A549 (cell line): ENCODE results near the gene AR. TPM values are rescaled to one million over a fixed set of nuclear protein-coding genes. Genes with fewer than 3 reads are reported as not detected.

Experiments used
- ATAC-seq, 2 experiments: fragments of 200-7000 bp in 1 of 2; fragments of >200 bp in 1 of 2; cut with Nextera tagmentation in 1 of 2; cut with Tn5 transposase in 1 of 2; 3 replicates each; pipeline versions ENCODE4 v1.8.0 to v1.9.1; 2018 to 2020; ENCODE audit warnings: mild to moderate bottlenecking in 1 of 2, moderate library complexity in 1 of 2
- CTCF ChIA-PET: fragments of 300-600 bp; sonication (Branson Sonifier 250); formaldehyde crosslinking; extraction: SDS; loops from one replicate; lab custom pipeline; 2021; ENCODE audit warnings: antibody characterized with exemption, inconsistent platforms; lab: Yijun Ruan, JAX
- POLR2A ChIA-PET: fragments of 350-600 bp; formaldehyde crosslinking; extraction: SDS; loops from one replicate; lab custom pipeline; 2021; ENCODE audit warnings: antibody characterized with exemption, inconsistent platforms; lab: Yijun Ruan, JAX
- DNase-seq, 2 experiments: peaks; one replicate each; pipeline versions ENCODE4 v3.0.0 to v3.0.0-alpha.2; 2011 to 2016; ENCODE audit warnings: low read depth in 1 of 2, low spot score in 1 of 2
- FAIRE-seq: peaks from 2 replicates; lab custom pipeline; 2011; peaks lifted over from hg19 to GRCh38; lab: Jason Lieb, UNC
- H3K27ac ChIP-seq, 2 experiments: fragments of >200 bp; sonication (Bioruptor Twin); formaldehyde crosslinking; 3 replicates each; pipeline ENCODE4 v1.5.1; 2016 to 2017
- H3K4me1 ChIP-seq: fragments of >200 bp; sonication (Bioruptor Twin); formaldehyde crosslinking; 3 replicates; pipeline ENCODE4 v1.6.1; 2016
- H3K4me2 ChIP-seq: fragments of >200 bp; sonication (Bioruptor Twin); formaldehyde crosslinking; 3 replicates; pipeline ENCODE4 v1.6.1; 2016
- H3K4me3 ChIP-seq: fragments of >200 bp; sonication (Bioruptor Twin); formaldehyde crosslinking; 3 replicates; pipeline ENCODE4 v1.5.1; 2016
- H3K9me3 ChIP-seq: fragments of >200 bp; sonication (Bioruptor Twin); formaldehyde crosslinking; 3 replicates; pipeline ENCODE4 v1.6.1; 2016
- BCL3 ChIP-seq: fragments of >200 bp; sonication (Bioruptor Twin); formaldehyde crosslinking; IDR thresholded peaks from 3 replicates; pipeline ENCODE4 v1.6.1; 2016
- BHLHE40 ChIP-seq: IDR thresholded peaks from 2 replicates; pipeline ENCODE4 v1.6.1; 2012; ENCODE audit warnings: low read depth, low read length, inconsistent platforms
- CBX2 ChIP-seq: fragments of 200-600 bp; sonication (generic); IDR thresholded peaks from 2 replicates; pipeline ENCODE4 v1.6.1; 2016; ENCODE audit warnings: low read depth, mild to moderate bottlenecking, borderline replicate concordance
- CBX8 ChIP-seq: fragments of 200-600 bp; sonication (generic); IDR thresholded peaks from 2 replicates; pipeline ENCODE4 v1.6.1; 2016
- CEBPB ChIP-seq, 2 experiments: fragments of >200 bp in 1 of 2; sonication (Bioruptor Twin) in 1 of 2; formaldehyde crosslinking in 1 of 2; IDR thresholded peaks; 2 replicates each; pipeline ENCODE4 v1.6.1; 2012 to 2016
- CHD4 ChIP-seq: fragments of 200-600 bp; sonication (generic); IDR thresholded peaks from 2 replicates; pipeline ENCODE4 v1.6.1; 2016; ENCODE audit warnings: antibody characterized with exemption, mild to moderate bottlenecking, borderline replicate concordance
- CTCF ChIP-seq: fragments of >200 bp; sonication (Bioruptor Twin); formaldehyde crosslinking; IDR thresholded peaks from 3 replicates; pipeline ENCODE4 v1.5.1; 2016
- EHMT2 ChIP-seq: fragments of 200-600 bp; sonication (generic); IDR thresholded peaks from 2 replicates; pipeline ENCODE4 v1.6.1; 2016; ENCODE audit warnings: antibody characterized with exemption, low read depth, mild to moderate bottlenecking, moderate library complexity
- ELK1 ChIP-seq: fragments of 150-350 bp; IDR thresholded peaks from 2 replicates; pipeline ENCODE4 v1.6.1; 2014; ENCODE audit warnings: low read depth, mild to moderate bottlenecking, low read length
- FOSB ChIP-seq: fragments of 250-450 bp; sonication (Bioruptor Pico); IDR thresholded peaks from 2 replicates; pipeline ENCODE4 v1.5.0; 2020; ENCODE audit warnings: mild to moderate bottlenecking, moderate library complexity
- FOXS1 ChIP-seq: fragments of 250-450 bp; sonication (Bioruptor Pico); IDR thresholded peaks from 2 replicates; pipeline ENCODE4 v1.5.0; 2020; ENCODE audit warnings: mild to moderate bottlenecking, moderate library complexity
- GATA3 ChIP-seq: IDR thresholded peaks from 2 replicates; pipeline ENCODE4 v1.6.1; 2012; ENCODE audit warnings: borderline replicate concordance
- HDAC2 ChIP-seq: fragments of 200-600 bp; sonication (generic); IDR thresholded peaks from 2 replicates; pipeline ENCODE4 v1.6.1; 2016
- HEYL ChIP-seq: fragments of 250-450 bp; sonication (Bioruptor Pico); IDR thresholded peaks from 2 replicates; pipeline ENCODE4 v1.8.0; 2021; ENCODE audit warnings: mild to moderate bottlenecking, moderate library complexity
- HOXA7 ChIP-seq: fragments of 250-450 bp; sonication (Bioruptor Pico); IDR thresholded peaks from 2 replicates; pipeline ENCODE4 v1.5.0; 2020; ENCODE audit warnings: mild to moderate bottlenecking, moderate library complexity
- HOXB5 ChIP-seq: fragments of 250-450 bp; sonication (Bioruptor Pico); IDR thresholded peaks from 2 replicates; pipeline ENCODE4 v1.5.0; 2020; ENCODE audit warnings: mild to moderate bottlenecking, moderate library complexity
- JUNB ChIP-seq: fragments of >200 bp; sonication (Bioruptor Twin); formaldehyde crosslinking; IDR thresholded peaks from 2 replicates; pipeline ENCODE4 v1.6.1; 2016
- KDM1A ChIP-seq: fragments of 200-600 bp; sonication (generic); IDR thresholded peaks from 2 replicates; pipeline ENCODE4 v1.6.1; 2016; ENCODE audit warnings: low read depth, mild to moderate bottlenecking
- MYC ChIP-seq: IDR thresholded peaks from 2 replicates; pipeline ENCODE4 v1.6.1; 2012; ENCODE audit warnings: mild to moderate bottlenecking, inconsistent platforms, low read length, improper control_type of control experiment, borderline replicate concordance
- NFE2L2 ChIP-seq: fragments of 150-350 bp; conservative IDR thresholded peaks from 2 replicates; pipeline ENCODE4 v1.6.1; 2014; ENCODE audit warnings: low read length
- NPAS2 ChIP-seq: fragments of 250-450 bp; sonication (Bioruptor Pico); IDR thresholded peaks from 2 replicates; pipeline ENCODE4 v1.8.0; 2022; ENCODE audit warnings: mild to moderate bottlenecking, moderate library complexity, borderline replicate concordance
- NR3C1 ChIP-seq: fragments of >200 bp; sonication (Bioruptor Twin); formaldehyde crosslinking; IDR thresholded peaks from 3 replicates; pipeline ENCODE4 v1.6.1; 2017
- PHF8 ChIP-seq: fragments of 200-600 bp; sonication (generic); IDR thresholded peaks from 2 replicates; pipeline ENCODE4 v1.6.1; 2016; ENCODE audit warnings: low read depth, mild to moderate bottlenecking, antibody characterized with exemption, moderate library complexity, borderline replicate concordance
- POLR2AphosphoS2 ChIP-seq: conservative IDR thresholded peaks from 2 replicates; pipeline ENCODE4 v1.6.1; 2012; ENCODE audit warnings: low read length, improper control_type of control experiment, inconsistent platforms
- RAD21 ChIP-seq, 2 experiments: fragments of >200 bp in 1 of 2; sonication (Bioruptor Twin) in 1 of 2; formaldehyde crosslinking in 1 of 2; IDR thresholded peaks in 1 of 2; conservative IDR thresholded peaks in 1 of 2; 2 replicates in 1 of 2; 3 replicates in 1 of 2; pipeline ENCODE4 v1.6.1; 2012 to 2018; ENCODE audit warnings: inconsistent platforms in 1 of 2
- RCOR1 ChIP-seq: fragments of 150-350 bp; IDR thresholded peaks from 2 replicates; pipeline ENCODE4 v1.6.1; 2014; ENCODE audit warnings: antibody characterized with exemption, low read length, low read depth
- RFX5 ChIP-seq: fragments of 450-650 bp; IDR thresholded peaks from 2 replicates; pipeline ENCODE4 v1.7.1; 2014; ENCODE audit warnings: antibody characterized with exemption, mild to moderate bottlenecking, moderate library complexity
- RNF2 ChIP-seq: fragments of 200-600 bp; sonication (generic); IDR thresholded peaks from 2 replicates; pipeline ENCODE4 v1.6.1; 2016; ENCODE audit warnings: low read depth, mild to moderate bottlenecking, antibody characterized with exemption, moderate library complexity, borderline replicate concordance
- TFCP2L1 ChIP-seq: fragments of 250-450 bp; sonication (Bioruptor Pico); IDR thresholded peaks from 2 replicates; pipeline ENCODE4 v1.5.0; 2021; ENCODE audit warnings: mild to moderate bottlenecking
- TP53 ChIP-seq: fragments of 250-450 bp; sonication (Bioruptor Pico); IDR thresholded peaks from 2 replicates; pipeline ENCODE4 v1.5.0; 2021; ENCODE audit warnings: mild to moderate bottlenecking, moderate library complexity
- USF2 ChIP-seq: fragments of 450-650 bp; IDR thresholded peaks from 2 replicates; pipeline ENCODE4 v1.6.1; 2014; ENCODE audit warnings: antibody characterized with exemption
- ZNF302 ChIP-seq: fragments of 250-450 bp; sonication (Bioruptor Pico); IDR thresholded peaks from 2 replicates; pipeline ENCODE4 v1.9.0; 2021; ENCODE audit warnings: inconsistent platforms, mild to moderate bottlenecking, moderate library complexity
- WGBS: methylation state at CpG from one replicate; pipeline ENCODE4 v1.1.6; 2017; ENCODE audit errors: missing lambda C conversion rate; 5-methylcytosine and 5-hydroxymethylcytosine counted together
- polyA plus RNA-seq, 4 experiments: library from polyadenylated mRNA; depleted of rRNA in 3 of 4; stranded (reverse); fragments of >200 nt; fragmentation: RNase III in 1 of 4; extraction: RNeasy Plus Mini Kit Qiagen cat#74134 plus additional on column Dnase treatment in 1 of 4; gene quantifications; 2 replicates in 3 of 4; 3 replicates in 1 of 4; pipeline ENCODE4 v1.2.3, GENCODE V29; 2011 to 2017
- TF ChIP-seq, protein P1 (sequence below): IDR thresholded peaks from 2 replicates; pipeline ENCODE4 v1.6.1; 2012
- TF ChIP-seq, protein P2 (sequence below): fragments of >200 bp; sonication (Bioruptor Twin); formaldehyde crosslinking; IDR thresholded peaks from 2 replicates; pipeline ENCODE4 v1.6.1; 2016

The AR gene
- polyA plus RNA-seq, 2 of the 4 experiments (the other 2 are of a cell fraction): 2.2 to 8.7 TPM

DNA sequence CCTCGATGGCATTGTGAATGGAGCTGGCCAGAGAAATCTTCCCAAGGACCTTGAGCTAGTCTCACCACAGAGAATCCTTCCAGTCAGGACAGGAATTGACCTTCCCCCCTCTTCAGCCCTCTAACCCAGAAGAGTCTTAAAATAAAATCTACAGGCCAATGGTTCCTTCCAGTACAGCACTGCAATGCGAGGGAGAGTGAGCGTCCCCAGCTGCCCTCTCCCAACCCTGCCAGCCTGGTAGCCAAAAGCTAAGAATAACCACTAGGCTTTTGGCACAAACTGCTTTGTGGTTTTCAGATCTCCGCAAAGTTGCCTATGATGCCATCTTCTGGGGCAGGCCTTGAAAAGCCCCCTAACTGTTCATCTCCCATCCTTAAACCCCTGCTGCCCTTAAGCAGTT lies 175.1 kb downstream of the AR start:
- Histone ChIP-seq H3K9me3 (no peaks in the 10 kb centered on the region), H3K4me3 (no peak overlapping the region), H3K4me1 (no peaks in the 10 kb centered on the region), H3K4me2 (no peak overlapping the region), H3K27ac (no peak overlapping the region)
- no peak for FAIRE-seq
- ATAC-seq: no peak
- 67% methylated on average over 3 of the region's 4 CpGs for WGBS
- POLR2A ChIA-PET: no interaction called here
- CTCF ChIA-PET: no interaction called here
- DNase-seq: no peak
- TF ChIP-seq PHF8 (no peak), POLR2AphosphoS2 (no peak), BHLHE40 (no peak), GATA3 (no peak), CHD4 (no peak), HEYL (no peak), NR3C1 (no peak), USF2 (no peak), NPAS2 (no peak), RNF2 (no peak), BCL3 (no peak), KDM1A (no peak), ZNF302 (no peak), RAD21 (conservative IDR thresholded peaks at IDR 0.05 in 1 of 2, IDR thresholded peaks at IDR 0.05 in 1 of 2) (no peak), RCOR1 (no peak), RFX5 (no peak), ELK1 (no peak), TFCP2L1 (CRISPR knock-in tag) (no peak), MYC (no peak)
- TF ChIP-seq, protein P1, sequence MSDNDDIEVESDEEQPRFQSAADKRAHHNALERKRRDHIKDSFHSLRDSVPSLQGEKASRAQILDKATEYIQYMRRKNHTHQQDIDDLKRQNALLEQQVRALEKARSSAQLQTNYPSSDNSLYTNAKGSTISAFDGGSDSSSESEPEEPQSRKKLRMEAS: no peak

DNA sequence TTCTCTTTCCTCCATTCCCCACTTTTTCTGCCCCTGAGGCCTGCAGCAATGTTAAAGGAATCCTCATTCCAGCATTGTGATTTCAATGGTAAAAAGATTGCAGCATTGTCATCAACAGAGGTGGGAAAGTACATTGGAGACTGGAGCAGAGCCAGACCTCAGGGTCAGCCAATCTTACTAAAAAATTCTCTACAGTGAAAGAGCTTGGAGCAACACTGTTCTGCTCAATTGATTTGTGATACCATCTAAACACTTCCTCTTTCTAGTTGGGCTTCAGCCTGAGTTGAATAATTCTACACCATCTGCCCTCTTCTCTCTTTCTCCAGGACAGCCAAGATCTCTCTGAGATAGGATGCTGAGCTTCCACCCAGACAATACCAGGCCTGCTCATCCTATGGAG lies 176.5 kb downstream of the AR start:
- POLR2A ChIA-PET: no interaction called here
- DNase-seq (no peak), FAIRE-seq (no peak), ATAC-seq (no peak)
- no peak overlapping the region for H3K27ac ChIP-seq
- TF ChIP-seq NFE2L2 (no peak), HDAC2 (no peak), FOXS1 (CRISPR knock-in tag) (no peak), JUNB (no peak), TP53 (CRISPR knock-in tag) (no peak), RAD21 (conservative IDR thresholded peaks at IDR 0.05 in 1 of 2, IDR thresholded peaks at IDR 0.05 in 1 of 2) (no peak), MYC (no peak)
- no peak overlapping the region for H3K4me2 ChIP-seq
- H3K4me3 ChIP-seq: no peak overlapping the region
- CTCF ChIA-PET: no interaction called here
- H3K9me3 ChIP-seq: no peaks in the 10 kb centered on the region
- H3K4me1 ChIP-seq: no peaks in the 10 kb centered on the region

GRCh38 chrX:67721321-67721720 lies 177.5 kb downstream of the AR start:
- H3K4me1 ChIP-seq: no peaks in the 10 kb centered on the region
- TF ChIP-seq EHMT2 (no peak), FOSB (CRISPR knock-in tag) (no peak), CBX8 (no peak), CEBPB (IDR thresholded peaks at IDR 0.05) (no peak), HOXA7 (CRISPR knock-in tag) (no peak), CBX2 (no peak), RCOR1 (no peak), HOXB5 (CRISPR knock-in tag) (no peak), CTCF (no peak)
- TF ChIP-seq, protein P2, sequence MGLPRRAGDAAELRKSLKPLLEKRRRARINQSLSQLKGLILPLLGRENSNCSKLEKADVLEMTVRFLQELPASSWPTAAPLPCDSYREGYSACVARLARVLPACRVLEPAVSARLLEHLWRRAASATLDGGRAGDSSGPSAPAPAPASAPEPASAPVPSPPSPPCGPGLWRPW: no peak
- TF ChIP-seq, all 56 proteins: peak for 0
- Histone ChIP-seq H3K9me3 (no peaks in the 10 kb centered on the region), H3K4me2 (no peak overlapping the region), H3K27ac (no peak overlapping the region), H3K4me3 (no peak overlapping the region)
- ATAC-seq (no peak), DNase-seq (no peak), FAIRE-seq (no peak)
- CTCF ChIA-PET: interaction anchor here (0.9 kb wide), 1 partner anchor 17 kb away, joined by 3 read pairs; no protein-coding TSS in a partner anchor
- WGBS: 10% methylated on average over 1 of the region's 1 CpG
- POLR2A ChIA-PET: no interaction called here
